HUES48 (cell line): ENCODE data around the gene SLC2A4.

ENCODE experiments used
- H3K27ac ChIP-seq: one replicate; pipeline ENCODE4 v1.7.0; 2013; ENCODE audit warnings: low read depth, low read length, inconsistent platforms
- H3K27me3 ChIP-seq: 2 replicates; pipeline ENCODE4 v1.6.1; 2013; ENCODE audit warnings: mild to moderate bottlenecking, low read length; ENCODE audit not compliant: control insufficient read depth, insufficient read depth
- H3K36me3 ChIP-seq: 2 replicates; pipeline ENCODE4 v1.6.1; 2013; ENCODE audit warnings: low read length; ENCODE audit not compliant: control insufficient read depth, insufficient read depth
- H3K4me1 ChIP-seq: 2 replicates; pipeline ENCODE4 v1.6.1; 2013; ENCODE audit warnings: mild to moderate bottlenecking, low read length; ENCODE audit not compliant: control insufficient read depth, insufficient read depth
- H3K4me3 ChIP-seq: 2 replicates; pipeline ENCODE4 v1.5.1; 2013; ENCODE audit warnings: mild to moderate bottlenecking, low read depth, low read length
- H3K9ac ChIP-seq: 2 replicates; pipeline ENCODE4 v1.6.1; 2013; ENCODE audit warnings: mild to moderate bottlenecking, low read depth, low read length, moderate library complexity
- H3K9me3 ChIP-seq: 2 replicates; pipeline ENCODE4 v1.6.1; 2013; ENCODE audit warnings: low read length; ENCODE audit not compliant: control insufficient read depth, insufficient read depth

The SLC2A4 gene

GRCh38 chr17:7281953-7282751 is 634 bp downstream of the SLC2A4 start:
- Histone ChIP-seq H3K9ac (peak overlapping the region; percentile 45; the same call in 1 of the 2 replicates), H3K27me3 (peaks cover 19% of the 10 kb centered on the region), H3K36me3 (0 out of 2 replicates have a peak, but pooled peaks cover 8% of the 10 kb centered on the region), H3K4me3 (peak overlapping the region; percentile 84), H3K9me3 (no peaks in the 10 kb centered on the region), H3K4me1 (peaks cover 14% of the 10 kb centered on the region), H3K27ac (no peak overlapping the region)

- Histone ChIP-seq H3K36me3 (0 out of 2 replicates have a peak, but pooled peaks cover 10% of the 10 kb centered on the region), H3K9me3 (no peaks in the 10 kb centered on the region), H3K4me1 (peaks cover 14% of the 10 kb centered on the region), H3K4me3 (peak overlapping the region; percentile 84), H3K27ac (no peak overlapping the region), H3K27me3 (peaks cover 19% of the 10 kb centered on the region), H3K9ac (no peak overlapping the region)
Measured at GRCh38 chr17:7282752-7283321, 1.3 kb downstream of the SLC2A4 start.

- Histone ChIP-seq H3K36me3 (0 out of 2 replicates have a peak, but pooled peaks cover 11% of the 10 kb centered on the region), H3K4me3 (no peak overlapping the region), H3K9me3 (no peaks in the 10 kb centered on the region), H3K27me3 (peaks cover 19% of the 10 kb centered on the region), H3K9ac (no peak overlapping the region), H3K4me1 (peaks cover 14% of the 10 kb centered on the region), H3K27ac (no peak overlapping the region)
Measured at GRCh38 chr17:7283471-7284216, 2.1 kb downstream of the SLC2A4 start.

- Histone ChIP-seq H3K4me1 (peaks cover 10% of the 10 kb centered on the region), H3K4me3 (no peak overlapping the region), H3K36me3 (0 out of 2 replicates have a peak, but pooled peaks cover 11% of the 10 kb centered on the region), H3K9me3 (no peaks in the 10 kb centered on the region), H3K9ac (no peak overlapping the region), H3K27me3 (peaks cover 19% of the 10 kb centered on the region), H3K27ac (no peak overlapping the region)
Measured at GRCh38 chr17:7284911-7285310, 3.4 kb downstream of the SLC2A4 start.

GRCh38 chr17:7285679-7286078 is 4.2 kb downstream of the SLC2A4 start:
- Histone ChIP-seq H3K27ac (no peak overlapping the region), H3K9ac (no peak overlapping the region), H3K4me1 (peaks cover 5% of the 10 kb centered on the region), H3K9me3 (no peaks in the 10 kb centered on the region), H3K4me3 (no peak overlapping the region), H3K27me3 (peaks cover 18% of the 10 kb centered on the region), H3K36me3 (0 out of 2 replicates have a peak, but pooled peaks cover 11% of the 10 kb centered on the region)

GRCh38 chr17:7289256-7290032 is 7.9 kb downstream of the SLC2A4 start:
- H3K36me3 ChIP-seq: 0 out of 2 replicates have a peak, but pooled peaks cover 8% of the 10 kb centered on the region
- peaks cover 6% of the 10 kb centered on the region; the same call in 1 of the 2 replicates for H3K27me3 ChIP-seq
- peaks cover 6% of the 10 kb centered on the region for H3K4me1 ChIP-seq
- no peak overlapping the region for H3K27ac ChIP-seq
- no peaks in the 10 kb centered on the region for H3K9me3 ChIP-seq
- H3K9ac ChIP-seq: no peak overlapping the region
- H3K4me3 ChIP-seq: no peak overlapping the region

GRCh38 chr17:7290166-7290565 is 8.6 kb downstream of the SLC2A4 start:
- Histone ChIP-seq H3K9me3 (no peaks in the 10 kb centered on the region), H3K27me3 (peaks cover 10% of the 10 kb centered on the region), H3K4me1 (peaks cover 6% of the 10 kb centered on the region), H3K4me3 (no peak overlapping the region), H3K9ac (no peak overlapping the region), H3K27ac (no peak overlapping the region), H3K36me3 (0 out of 2 replicates have a peak, but pooled peaks cover 5% of the 10 kb centered on the region)

- Histone ChIP-seq H3K36me3 (0 out of 2 replicates have a peak, but pooled peaks cover 3% of the 10 kb centered on the region), H3K9ac (no peak overlapping the region), H3K4me3 (no peak overlapping the region), H3K9me3 (no peaks in the 10 kb centered on the region; the same call in 1 of the 2 replicates), H3K27me3 (peaks cover 15% of the 10 kb centered on the region), H3K27ac (no peak overlapping the region), H3K4me1 (peaks cover 6% of the 10 kb centered on the region)
Measured at GRCh38 chr17:7290685-7291084, 9.2 kb downstream of the SLC2A4 start.

- Histone ChIP-seq H3K27me3 (peaks cover 27% of the 10 kb centered on the region), H3K4me3 (no peak overlapping the region), H3K27ac (no peak overlapping the region), H3K4me1 (peaks cover 9% of the 10 kb centered on the region), H3K36me3 (0 out of 2 replicates have a peak, but pooled peaks cover 3% of the 10 kb centered on the region), H3K9ac (no peak overlapping the region), H3K9me3 (no peaks in the 10 kb centered on the region; the same call in 1 of the 2 replicates)
Measured at GRCh38 chr17:7292194-7292593, 10.7 kb downstream of the SLC2A4 start.

GRCh38 chr17:7292729-7293128 is 11.2 kb downstream of the SLC2A4 start:
- peaks cover 27% of the 10 kb centered on the region for H3K27me3 ChIP-seq
- no peak overlapping the region for H3K9ac ChIP-seq
- no peak overlapping the region for H3K4me3 ChIP-seq
- H3K36me3 ChIP-seq: 0 out of 2 replicates have a peak, but pooled peaks cover 2% of the 10 kb centered on the region
- no peak overlapping the region for H3K27ac ChIP-seq
- H3K9me3 ChIP-seq: no peaks in the 10 kb centered on the region; the same call in 1 of the 2 replicates
- H3K4me1 ChIP-seq: peaks cover 9% of the 10 kb centered on the region
